ENCODE results near the gene PITPNB.
A peak's percentile ranks its signal among the peaks of the same experiment; 100 is the strongest.

Gene PITPNB

GRCh38 chr22:27919222-27919941, at the start of gene PITPNB:
PITPNB (minus strand) TSS chr22:27919256; CDS start chr22:27919191, 65 bp downstream.
- peak; percentile 98 for DNase-seq (ENCODE audit: low read depth)

GRCh38 chr22:27966168-27967064, 47.4 kb upstream of the PITPNB start:
- no peak for DNase-seq (ENCODE audit: low read depth)

DNA sequence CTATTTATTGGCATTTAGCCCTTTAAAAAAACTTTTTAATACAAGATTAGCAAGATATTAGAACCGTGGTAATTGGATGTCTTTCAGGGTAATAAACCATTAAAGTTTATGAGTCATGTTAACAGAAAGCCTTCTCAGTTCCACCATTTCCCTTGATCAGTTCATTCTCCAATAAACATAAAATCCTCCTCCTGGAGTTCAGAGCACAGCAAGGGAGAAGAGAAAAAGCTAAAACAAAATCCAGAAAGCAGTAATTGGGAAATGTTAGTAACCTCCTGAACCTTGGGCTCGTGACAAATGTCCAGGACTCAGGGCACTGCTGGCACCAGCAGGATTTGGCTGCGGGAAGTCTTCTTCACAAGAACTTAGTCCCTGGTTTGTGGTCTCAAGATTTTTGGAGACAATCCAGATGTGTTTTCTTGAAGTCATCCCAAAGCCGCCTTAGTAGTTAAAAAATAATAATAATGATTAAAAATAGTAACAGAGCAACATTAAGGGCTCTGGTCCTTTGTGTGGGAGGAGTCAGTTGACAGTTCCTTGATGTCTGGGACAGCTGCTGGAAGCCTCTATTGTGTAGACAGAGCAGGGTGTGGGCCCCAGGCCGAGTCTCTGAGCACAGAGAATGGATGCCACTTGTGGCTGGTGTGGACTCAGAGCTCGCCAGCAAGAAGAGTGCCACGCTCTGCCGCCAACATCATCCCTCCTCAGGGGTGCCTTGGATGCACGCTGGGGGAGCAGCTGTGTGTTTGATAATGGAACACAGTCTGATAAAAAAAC, 43.4 kb upstream of the PITPNB start:
- no peak for DNase-seq (ENCODE audit: low read depth)

- DNase-seq (ENCODE audit: low read depth): no peak
Observed at GRCh38 chr22:27961680-27962079, 42.6 kb upstream of the PITPNB start.

DNA sequence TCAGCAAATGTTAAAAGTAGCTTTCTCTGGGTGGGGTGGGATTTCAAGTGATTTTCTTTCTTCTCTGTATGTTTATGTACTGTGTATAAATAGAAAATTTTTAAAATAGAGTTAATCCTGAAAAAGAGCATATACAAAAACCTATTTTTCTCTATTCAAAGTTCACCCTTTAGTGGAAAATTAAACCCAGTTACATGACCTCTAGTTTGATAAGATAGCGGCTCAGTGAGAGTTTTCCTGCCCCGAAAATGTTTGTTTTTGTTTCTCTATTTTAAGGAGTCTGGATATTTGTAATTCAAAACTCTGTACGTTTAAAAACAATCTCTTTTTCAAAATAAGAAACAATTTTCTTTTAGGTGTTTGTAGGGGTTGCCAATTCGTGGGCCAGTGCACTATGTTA, 42.1 kb upstream of the PITPNB start:
- no peak for DNase-seq (ENCODE audit: low read depth)

DNA sequence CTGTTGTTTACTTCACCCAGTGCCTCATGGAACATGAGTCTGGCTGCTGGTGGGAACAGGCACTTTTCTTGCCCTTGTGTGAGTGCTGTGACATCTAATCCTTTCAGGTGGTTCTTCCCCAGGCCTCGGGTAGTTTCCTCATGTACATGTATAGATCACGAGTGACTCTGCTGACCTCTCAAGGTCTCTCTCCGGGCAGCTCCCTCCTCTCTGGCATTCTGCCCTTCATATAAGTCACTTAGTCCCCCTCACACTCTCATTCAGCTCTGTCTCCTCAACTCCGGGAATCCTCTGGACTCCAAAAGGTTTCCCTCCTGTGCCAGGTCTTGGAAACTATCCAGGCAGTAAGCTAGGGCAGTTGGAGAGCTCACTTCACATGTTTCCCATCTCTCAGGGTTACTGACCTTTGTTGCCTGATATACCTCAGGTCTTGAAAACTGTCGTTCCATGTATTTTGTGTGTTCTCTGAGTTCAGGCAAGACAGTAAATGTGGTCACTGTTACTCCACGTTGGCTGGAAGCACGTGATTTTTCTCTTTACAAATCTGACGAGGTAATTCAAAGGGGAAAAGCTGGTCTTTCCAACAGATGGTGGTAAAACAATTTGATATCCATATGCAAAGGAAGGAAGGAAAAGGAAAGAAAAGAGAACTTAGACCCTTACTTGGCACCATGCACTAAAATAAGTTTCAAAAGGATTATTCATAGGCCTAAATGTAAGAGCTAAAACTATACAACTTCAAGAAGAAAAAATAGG, 40.5 kb upstream of the PITPNB start:
- DNase-seq (ENCODE audit: low read depth): no peak

DNA sequence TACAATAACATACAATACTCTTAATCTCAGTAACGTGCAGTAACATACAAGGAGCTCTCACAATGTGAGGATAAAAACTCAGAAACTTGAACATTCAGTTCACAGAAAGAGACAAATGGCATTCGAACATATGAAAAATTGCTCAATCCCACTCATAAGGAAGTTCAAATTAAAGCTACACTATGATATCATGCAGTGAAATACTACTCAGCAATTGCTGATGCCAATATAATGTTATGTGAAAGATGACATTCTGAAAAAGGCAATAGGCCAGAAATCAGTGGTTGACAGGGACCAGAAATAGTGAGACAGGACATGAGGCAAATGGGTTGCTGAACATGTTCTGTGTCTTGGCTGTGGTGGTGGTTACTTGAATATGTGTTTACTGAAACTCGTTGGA, 33.7 kb upstream of the PITPNB start:
- DNase-seq (ENCODE audit: low read depth): no peak

- no peak for DNase-seq (ENCODE audit: low read depth)
Observed at GRCh38 chr22:27952091-27952490, 33.0 kb upstream of the PITPNB start.

DNA sequence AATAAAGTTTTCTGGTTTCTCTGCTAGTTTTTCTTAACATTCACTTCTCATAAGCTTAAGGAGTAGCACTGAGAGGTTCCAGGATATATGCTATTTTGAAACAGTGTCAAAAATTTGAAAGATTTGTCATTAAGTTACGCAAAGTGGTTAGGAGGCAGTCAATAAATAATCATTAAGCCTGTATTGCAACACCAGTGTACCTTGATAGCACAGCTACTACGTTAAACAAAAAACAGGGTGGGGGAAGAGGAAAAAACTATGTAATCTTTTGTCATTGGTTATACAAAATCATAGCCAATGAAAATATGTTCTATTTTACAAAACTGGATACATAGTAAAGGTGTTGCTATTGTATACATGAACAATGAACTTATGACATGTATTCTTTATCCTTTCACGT, 30.4 kb upstream of the PITPNB start:
- DNase-seq (ENCODE audit: low read depth): no peak

DNA sequence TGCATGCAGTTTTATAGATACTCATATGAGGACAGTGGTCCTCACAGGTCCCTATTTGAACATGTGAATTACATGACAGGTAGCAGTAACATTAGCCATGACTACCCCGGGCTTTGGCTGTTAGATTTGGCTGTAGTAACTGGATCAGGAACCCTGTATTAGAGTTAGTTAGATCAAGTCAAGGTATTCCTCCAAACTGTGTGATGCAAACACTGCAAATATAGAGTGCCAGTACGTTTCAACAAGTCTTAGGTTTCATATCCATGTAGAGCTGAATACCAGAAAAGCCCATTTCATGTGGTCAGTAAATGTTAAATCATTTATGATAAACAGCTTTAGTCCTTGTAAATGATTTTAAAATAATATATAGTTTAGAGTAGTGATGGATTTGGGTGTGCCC, 29.5 kb upstream of the PITPNB start:
- no peak for DNase-seq (ENCODE audit: low read depth)

GRCh38 chr22:27947448-27947847, 28.4 kb upstream of the PITPNB start:
- DNase-seq (ENCODE audit: low read depth): no peak

- DNase-seq (ENCODE audit: low read depth): no peak
Observed at GRCh38 chr22:27941143-27941542, 22.1 kb upstream of the PITPNB start.

DNA sequence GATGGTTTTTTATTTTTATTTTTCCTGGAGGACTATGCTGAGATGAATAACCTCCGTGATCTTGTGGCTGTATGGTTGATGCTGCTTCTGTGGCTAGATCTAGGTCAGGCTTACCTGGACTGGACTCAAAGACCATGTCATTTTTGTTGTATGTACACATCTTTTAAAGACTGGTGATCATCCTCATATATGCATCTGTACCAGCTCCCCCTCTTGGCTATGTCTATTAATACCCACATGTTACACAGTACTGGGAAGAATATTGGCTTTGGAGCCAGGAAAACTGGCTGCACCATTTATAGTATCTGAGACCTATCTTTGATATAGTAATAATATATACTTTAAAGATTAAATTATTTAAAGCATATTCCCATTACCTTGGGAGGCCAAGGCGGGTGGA, 18.4 kb upstream of the PITPNB start:
- DNase-seq (ENCODE audit: low read depth): no peak

GRCh38 chr22:27935897-27936296, 16.8 kb upstream of the PITPNB start:
- DNase-seq (ENCODE audit: low read depth): no peak

- DNase-seq (ENCODE audit: low read depth): no peak
Observed at GRCh38 chr22:27934069-27934468, 15.0 kb upstream of the PITPNB start.

DNA sequence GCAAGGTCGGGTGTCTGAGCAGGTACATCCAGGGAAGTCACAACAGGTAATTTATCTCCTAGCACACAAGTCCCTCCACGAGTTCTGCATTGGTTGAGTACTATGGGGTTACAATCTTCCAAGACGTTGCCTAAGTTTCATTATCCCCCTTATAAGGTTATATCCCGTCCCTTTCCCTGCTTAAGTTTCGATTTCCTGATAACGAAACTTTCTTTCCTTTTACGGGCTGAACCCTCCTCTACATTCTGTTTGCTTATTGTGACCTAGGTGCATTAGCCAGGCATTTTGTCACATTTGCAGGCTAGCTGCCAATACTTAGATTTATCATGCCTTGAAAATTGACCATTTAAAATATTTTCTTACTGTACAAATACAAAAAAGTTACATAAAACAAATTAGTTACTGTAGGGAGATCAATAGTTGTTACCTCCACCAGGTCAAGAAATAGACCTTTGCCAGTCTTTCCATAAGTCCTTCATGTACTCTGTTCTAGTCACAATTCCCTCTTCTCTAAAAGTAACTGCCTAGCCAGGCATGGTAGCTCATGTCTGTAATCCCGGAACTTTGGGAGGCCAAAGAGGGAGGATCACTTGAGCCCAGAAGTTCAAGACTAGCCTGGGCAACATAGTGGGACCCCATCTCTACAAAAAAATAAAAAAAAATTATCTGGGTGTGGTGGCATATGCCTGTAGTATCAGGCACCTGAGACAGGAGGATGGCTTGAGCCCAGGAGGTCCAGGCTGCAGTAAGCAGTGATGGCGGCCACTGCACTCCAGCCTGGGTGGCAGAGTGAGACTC, 14.3 kb upstream of the PITPNB start:
- no peak for DNase-seq (ENCODE audit: low read depth)

- DNase-seq (ENCODE audit: low read depth): no peak
Observed at GRCh38 chr22:27930331-27931060, 11.4 kb upstream of the PITPNB start.

GRCh38 chr22:27927608-27928007, 8.6 kb upstream of the PITPNB start:
- DNase-seq (ENCODE audit: low read depth): no peak

GRCh38 chr22:27925331-27925730, 6.3 kb upstream of the PITPNB start:
- DNase-seq (ENCODE audit: low read depth): no peak
